T-helper 2 cell treated with Interferon-gamma antibody and Interleukin-4, amounts not matched to agents 5 μg/mL and 100 μg/mL, for 36 hours (primary cell): Measurements from ENCODE around the gene NOX4.
"Not testable (repeated sequence)": the region's sequence is repeated elsewhere in the genome, so short reads cannot be mapped to it uniquely, and the experiment has no call there.

ENCODE experiments used
- DNase-seq: peaks from one replicate; pipeline ENCODE4 v3.0.0; 2021; ENCODE audit warnings: low spot score
- H3K27ac Mint-ChIP-seq: one replicate; pipeline ENCODE4 v1.8.0; 2021; ENCODE audit warnings: mild to moderate bottlenecking, mixed read lengths
- H3K27me3 Mint-ChIP-seq: one replicate; pipeline ENCODE4 v1.8.0; 2021; ENCODE audit warnings: low read depth, mixed read lengths
- H3K36me3 Mint-ChIP-seq: one replicate; pipeline ENCODE4 v1.8.0; 2021; ENCODE audit warnings: low read depth, mixed read lengths
- H3K4me1 Mint-ChIP-seq: one replicate; pipeline ENCODE4 v1.8.0; 2021; ENCODE audit warnings: low read depth, mixed read lengths
- H3K4me3 Mint-ChIP-seq: one replicate; pipeline ENCODE4 v1.8.0; 2022; ENCODE audit warnings: mild to moderate bottlenecking, moderate library complexity, mixed read lengths
- H3K9me3 Mint-ChIP-seq: one replicate; pipeline ENCODE4 v1.8.0; 2021; ENCODE audit warnings: mixed read lengths

NOX4 gene

DNA sequence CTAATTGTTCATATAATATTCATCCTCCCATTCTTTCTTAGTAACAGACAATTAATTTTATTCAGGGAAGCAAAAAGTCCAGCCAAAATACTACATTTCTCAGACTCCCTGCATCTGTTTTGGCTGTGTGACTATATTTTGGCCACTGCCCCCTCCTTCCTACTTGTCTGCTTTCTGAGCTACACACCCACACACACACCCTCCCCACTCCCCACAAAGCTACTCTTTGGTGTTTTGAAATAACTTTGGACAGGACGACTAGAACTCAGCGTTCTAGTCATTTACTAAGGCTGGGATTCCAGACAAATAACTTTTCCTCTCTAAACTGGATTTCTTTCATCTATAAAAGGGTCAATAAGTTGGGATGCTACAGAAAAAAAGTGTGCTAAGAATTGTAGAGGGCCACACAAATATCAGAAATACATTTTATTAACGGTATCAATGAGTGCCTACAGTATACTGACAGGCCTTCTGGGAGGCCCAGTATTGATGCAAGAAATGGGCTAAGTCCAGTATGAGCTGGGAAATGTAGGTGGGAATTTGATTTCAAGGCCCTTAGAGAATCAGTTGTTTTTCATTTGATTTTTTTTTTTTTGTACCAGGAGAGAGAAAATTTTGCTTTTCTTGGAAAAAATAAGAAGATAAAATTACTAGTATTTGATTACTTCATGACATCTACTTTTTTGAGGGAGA lies 148.1 kb downstream of the NOX4 start:
- H3K27ac Mint-ChIP-seq, H3K4me3 Mint-ChIP-seq, H3K36me3 Mint-ChIP-seq, DNase-seq, H3K4me1 Mint-ChIP-seq, H3K9me3 Mint-ChIP-seq, H3K27me3 Mint-ChIP-seq: not testable (repeated sequence)

DNA sequence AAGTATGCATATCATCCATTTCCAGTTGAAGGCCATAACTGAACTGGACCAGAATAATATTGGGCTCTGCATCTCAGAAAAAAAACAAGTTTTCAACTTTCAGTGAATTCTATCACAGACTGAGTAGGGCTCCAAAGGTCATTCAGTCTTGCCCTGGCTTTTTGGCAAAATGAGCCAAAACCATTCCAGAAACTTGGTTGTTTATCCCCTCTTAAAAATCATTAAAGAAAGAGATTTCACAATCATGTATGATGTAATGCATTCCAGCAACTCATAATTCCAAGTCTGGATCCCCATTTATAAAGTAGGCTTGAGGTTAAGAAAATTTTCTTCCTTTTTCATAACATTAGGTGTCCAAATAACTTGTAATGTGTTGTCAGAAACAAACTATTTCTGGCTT lies 150.7 kb downstream of the NOX4 start:
- not testable (repeated sequence) for H3K36me3 Mint-ChIP-seq, H3K9me3 Mint-ChIP-seq, H3K27me3 Mint-ChIP-seq, H3K27ac Mint-ChIP-seq, H3K4me3 Mint-ChIP-seq, DNase-seq, H3K4me1 Mint-ChIP-seq

DNA sequence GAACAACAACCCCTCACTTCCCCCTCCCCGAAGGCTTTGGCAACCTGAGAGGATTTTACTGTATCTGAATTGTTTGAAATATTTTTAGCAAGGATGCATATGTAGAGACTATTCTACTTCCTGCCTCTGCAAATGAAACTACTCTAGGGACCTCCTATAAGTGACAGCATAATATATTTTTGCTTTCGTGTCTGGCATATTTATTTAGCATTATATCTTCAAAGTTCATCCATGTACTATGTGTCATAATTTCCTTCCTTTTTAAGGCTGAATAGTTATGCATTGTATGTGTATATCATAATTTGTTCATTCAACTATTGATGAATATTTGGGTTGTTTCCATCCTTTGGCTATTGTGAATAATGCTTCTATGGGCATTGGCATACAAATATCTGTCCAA lies 153.1 kb downstream of the NOX4 start:
- H3K4me3 Mint-ChIP-seq, H3K36me3 Mint-ChIP-seq, H3K27ac Mint-ChIP-seq, H3K27me3 Mint-ChIP-seq, H3K9me3 Mint-ChIP-seq, DNase-seq, H3K4me1 Mint-ChIP-seq: not testable (repeated sequence)

DNA sequence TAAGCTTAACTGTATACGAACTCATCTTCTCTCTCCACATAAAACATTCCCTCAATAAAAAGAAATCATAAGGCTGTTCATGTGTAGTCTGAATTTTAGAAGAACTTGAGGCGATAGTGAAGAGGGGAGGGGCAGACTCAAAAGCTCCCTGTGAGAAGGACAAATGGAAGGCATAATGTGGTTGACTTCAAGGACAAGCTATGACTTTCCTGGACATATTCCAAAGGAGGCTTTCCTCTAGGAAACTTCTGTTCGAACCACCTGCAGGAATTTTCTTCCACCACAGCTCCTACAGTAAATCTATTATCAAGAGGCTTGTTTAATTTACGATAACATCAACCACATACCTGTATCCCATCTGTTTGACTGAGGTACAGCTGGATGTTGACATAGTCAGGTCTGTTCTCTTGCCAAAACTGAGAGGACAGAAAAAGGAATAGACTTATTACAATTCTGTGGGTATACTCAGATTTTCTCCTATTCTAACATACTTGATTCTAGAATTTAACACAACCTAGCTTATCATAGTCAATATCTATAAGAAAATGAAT lies 154.0 kb downstream of the NOX4 start:
- not testable (repeated sequence) for H3K27ac Mint-ChIP-seq, H3K4me1 Mint-ChIP-seq, DNase-seq, H3K36me3 Mint-ChIP-seq, H3K4me3 Mint-ChIP-seq, H3K9me3 Mint-ChIP-seq, H3K27me3 Mint-ChIP-seq

DNA sequence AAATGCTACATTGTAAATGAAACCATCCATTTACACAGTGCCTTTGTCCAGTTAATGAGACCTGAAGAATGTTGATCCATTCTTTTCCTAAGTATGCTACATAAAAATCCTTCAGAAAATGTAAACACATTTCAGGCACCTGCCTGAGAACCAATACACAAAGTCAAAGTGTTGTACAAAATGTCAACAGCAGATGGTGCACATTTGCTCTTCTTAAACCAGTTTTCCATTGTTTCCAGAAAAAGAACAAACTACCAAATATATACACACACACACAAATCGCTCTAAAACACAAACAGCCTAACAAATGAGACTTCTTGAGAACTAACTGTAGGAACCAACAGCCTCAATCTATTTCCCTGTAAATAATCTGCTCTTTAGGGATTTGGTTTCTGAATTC lies 157.5 kb downstream of the NOX4 start:
- not testable (repeated sequence) for H3K4me1 Mint-ChIP-seq, H3K36me3 Mint-ChIP-seq, H3K27ac Mint-ChIP-seq, H3K9me3 Mint-ChIP-seq, H3K4me3 Mint-ChIP-seq, DNase-seq, H3K27me3 Mint-ChIP-seq

DNA sequence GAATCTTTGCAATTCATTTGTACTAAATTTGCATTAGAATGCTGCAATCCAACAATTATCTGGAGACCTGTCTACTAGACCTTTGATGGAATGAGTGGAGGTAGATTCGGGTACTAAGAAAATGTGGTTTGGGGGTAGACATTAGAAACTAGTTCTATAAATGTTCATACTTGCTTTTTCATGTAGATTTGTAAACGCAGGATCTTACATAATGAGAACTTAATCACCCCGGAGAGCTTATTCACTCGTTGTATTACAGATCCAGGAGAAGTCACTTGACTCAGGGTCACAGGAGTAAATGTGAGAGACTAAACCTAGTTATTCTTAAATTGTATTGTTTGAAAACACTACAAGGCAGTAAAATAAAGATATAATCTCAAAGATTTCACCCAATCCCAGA lies 159.2 kb downstream of the NOX4 start:
- H3K36me3 Mint-ChIP-seq, H3K4me3 Mint-ChIP-seq, H3K27ac Mint-ChIP-seq, H3K4me1 Mint-ChIP-seq, H3K9me3 Mint-ChIP-seq, DNase-seq, H3K27me3 Mint-ChIP-seq: not testable (repeated sequence)

DNA sequence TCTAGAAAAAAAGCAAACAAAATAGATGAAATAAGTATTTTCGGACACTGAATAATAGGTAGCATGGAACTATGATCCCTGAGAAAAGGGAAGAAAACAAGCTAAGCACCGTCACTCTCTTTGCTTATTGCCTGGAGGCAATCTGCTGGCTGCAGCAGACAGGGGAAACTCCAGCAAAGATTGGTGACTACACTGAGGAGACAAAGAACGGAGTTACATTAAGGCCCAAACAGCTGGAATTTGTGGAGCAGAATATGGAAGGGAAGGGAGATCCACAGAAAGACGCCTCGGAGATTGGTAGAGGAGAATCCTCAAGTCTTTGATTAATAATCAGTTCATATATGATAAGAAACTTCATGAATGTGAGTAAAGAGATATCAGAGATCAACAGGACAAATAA lies 163.3 kb downstream of the NOX4 start:
- no peak overlapping the region for H3K27ac Mint-ChIP-seq
- no peaks in the 10 kb centered on the region for H3K36me3 Mint-ChIP-seq
- no peak for DNase-seq
- no peaks in the 10 kb centered on the region for H3K9me3 Mint-ChIP-seq
- no peak overlapping the region for H3K4me3 Mint-ChIP-seq
- H3K27me3 Mint-ChIP-seq, result no peaks in the 10 kb centered on the region
- H3K4me1 Mint-ChIP-seq, result no peaks in the 10 kb centered on the region

DNA sequence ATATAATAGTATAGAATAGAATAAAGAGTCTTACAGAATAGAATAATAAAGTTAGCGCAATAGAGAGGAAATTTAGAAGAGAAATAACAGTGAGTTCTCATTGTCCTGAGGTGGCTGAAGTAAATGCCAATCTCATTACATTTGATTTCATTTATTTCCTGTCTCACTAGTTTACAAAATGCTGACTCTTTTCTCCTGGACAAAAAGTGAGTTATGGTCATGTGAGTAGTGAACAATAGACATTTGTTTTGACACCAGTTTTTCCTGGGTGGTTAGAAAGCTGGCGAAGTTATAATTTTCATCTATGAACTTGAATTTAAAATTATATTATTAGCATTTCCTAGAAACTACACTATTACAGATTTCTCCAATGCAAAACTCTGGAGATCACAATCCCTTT lies 169.8 kb downstream of the NOX4 start:
- Mint-ChIP-seq H3K4me1 (no peaks in the 10 kb centered on the region), H3K27ac (no peak overlapping the region), H3K27me3 (no peaks in the 10 kb centered on the region), H3K9me3 (no peaks in the 10 kb centered on the region), H3K4me3 (no peak overlapping the region), H3K36me3 (no peaks in the 10 kb centered on the region)
- DNase-seq, result no peak

DNA sequence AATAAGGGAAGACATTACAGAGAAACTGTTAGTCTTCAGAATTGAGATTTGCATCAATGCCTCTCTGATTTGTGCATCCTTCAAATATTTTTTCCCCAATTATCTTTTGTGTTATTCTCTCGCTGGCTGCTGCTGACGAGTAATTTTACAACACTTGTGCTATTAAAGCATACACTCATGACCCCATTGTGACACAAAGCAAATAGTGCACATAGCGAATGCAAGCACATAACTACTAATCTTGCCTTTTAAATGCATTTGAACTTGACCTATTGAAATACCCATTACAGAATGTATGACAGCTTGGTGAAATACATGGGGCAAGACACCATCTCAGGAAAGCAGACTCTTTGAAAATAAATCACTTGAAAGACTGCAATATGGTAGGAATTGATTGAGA lies 180.6 kb downstream of the NOX4 start:
- not testable (repeated sequence) for H3K4me1 Mint-ChIP-seq, H3K4me3 Mint-ChIP-seq, H3K27ac Mint-ChIP-seq, H3K27me3 Mint-ChIP-seq, H3K9me3 Mint-ChIP-seq, DNase-seq, H3K36me3 Mint-ChIP-seq

DNA sequence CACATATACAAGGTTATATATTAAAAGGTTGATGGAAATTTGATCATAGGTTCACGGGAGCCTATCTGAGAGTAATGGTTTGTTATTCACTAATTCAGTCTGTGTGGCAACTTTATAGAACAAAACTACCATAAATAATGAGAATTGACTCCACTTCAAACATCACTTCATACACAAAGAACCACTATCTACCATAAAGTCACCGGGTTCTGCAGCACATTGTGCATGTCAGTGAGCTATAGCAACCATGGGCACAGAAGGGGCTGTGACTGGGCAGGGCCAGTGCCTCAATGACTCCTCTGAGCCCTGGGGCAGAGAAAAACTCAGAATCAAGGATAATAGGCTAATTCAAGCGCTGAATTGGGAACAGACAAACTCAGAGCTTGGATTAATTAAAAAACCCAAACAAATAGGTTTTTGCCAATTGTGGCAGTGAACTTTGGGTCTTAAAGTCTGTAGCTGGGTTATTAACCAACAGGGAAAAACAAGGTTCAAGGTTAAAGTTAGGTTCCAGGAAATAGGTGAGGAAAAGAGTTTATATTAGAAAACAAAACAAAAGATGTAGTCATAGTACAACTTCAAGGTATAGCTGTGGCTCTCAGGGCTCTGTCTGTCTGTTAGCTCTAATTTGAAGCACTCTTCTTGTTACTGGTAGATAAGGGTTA lies 181.7 kb downstream of the NOX4 start:
- H3K4me1 Mint-ChIP-seq, H3K27ac Mint-ChIP-seq, H3K36me3 Mint-ChIP-seq, H3K9me3 Mint-ChIP-seq, H3K4me3 Mint-ChIP-seq, H3K27me3 Mint-ChIP-seq, DNase-seq: not testable (repeated sequence)

DNA sequence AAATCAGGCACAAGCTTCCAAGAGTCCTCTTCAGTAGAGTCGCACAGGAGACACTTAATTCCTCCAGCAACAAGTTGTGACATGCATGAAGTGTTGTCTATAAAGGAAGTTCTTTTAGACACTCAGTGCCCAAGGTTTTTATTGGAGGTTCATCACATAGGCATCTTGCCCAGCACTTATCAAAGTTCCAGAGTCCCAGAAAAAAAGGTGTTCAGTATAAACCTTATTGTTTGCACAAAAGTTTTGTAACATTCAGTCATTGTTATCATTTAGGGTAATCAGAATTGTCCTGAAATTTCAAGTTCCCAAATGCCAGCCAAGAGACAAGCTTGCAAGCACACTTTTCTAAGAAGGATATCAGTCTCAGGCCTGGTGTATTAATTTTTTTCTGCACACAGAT lies 182.9 kb downstream of the NOX4 start:
- not testable (repeated sequence) for H3K9me3 Mint-ChIP-seq, H3K4me1 Mint-ChIP-seq, DNase-seq, H3K27ac Mint-ChIP-seq, H3K4me3 Mint-ChIP-seq, H3K27me3 Mint-ChIP-seq, H3K36me3 Mint-ChIP-seq

DNA sequence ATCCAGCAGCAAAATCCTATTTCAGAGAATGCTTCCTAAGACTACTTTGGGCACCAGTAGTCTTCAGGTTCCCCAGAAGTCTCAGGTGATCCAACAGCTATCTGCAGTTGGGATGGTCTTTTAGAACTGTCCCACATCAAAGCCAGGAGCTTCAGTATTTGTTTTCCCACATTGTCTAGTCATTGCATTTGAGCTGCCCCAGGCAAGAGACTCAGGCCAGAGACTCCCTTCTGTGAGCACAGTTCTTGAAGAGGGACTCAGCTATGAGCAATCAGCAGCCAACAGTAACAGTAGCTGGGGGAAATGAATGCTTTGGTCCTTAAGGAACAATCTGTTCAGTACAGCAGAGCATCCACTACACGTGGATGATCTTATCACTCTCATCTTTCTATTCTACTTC lies 188.1 kb downstream of the NOX4 start:
- not testable (repeated sequence) for H3K27me3 Mint-ChIP-seq, H3K4me1 Mint-ChIP-seq, H3K4me3 Mint-ChIP-seq, H3K27ac Mint-ChIP-seq, H3K9me3 Mint-ChIP-seq, H3K36me3 Mint-ChIP-seq, DNase-seq

DNA sequence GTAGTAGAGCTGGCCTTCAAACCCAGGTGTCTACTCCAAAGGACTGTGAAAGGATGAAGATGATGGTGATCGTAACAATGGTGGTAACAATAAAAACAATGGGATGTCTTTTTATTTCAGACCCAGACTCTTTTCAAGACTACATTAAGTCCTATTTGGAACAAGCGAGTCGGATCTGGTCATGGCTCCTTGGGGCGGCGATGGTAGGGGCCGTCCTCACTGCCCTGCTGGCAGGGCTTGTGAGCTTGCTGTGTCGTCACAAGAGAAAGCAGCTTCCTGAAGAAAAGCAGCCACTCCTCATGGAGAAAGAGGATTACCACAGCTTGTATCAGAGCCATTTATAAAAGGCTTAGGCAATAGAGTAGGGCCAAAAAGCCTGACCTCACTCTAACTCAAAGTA lies 196.2 kb downstream of the NOX4 start:
- H3K27me3 Mint-ChIP-seq, DNase-seq, H3K36me3 Mint-ChIP-seq, H3K9me3 Mint-ChIP-seq, H3K4me1 Mint-ChIP-seq, H3K27ac Mint-ChIP-seq, H3K4me3 Mint-ChIP-seq: not testable (repeated sequence)

DNA sequence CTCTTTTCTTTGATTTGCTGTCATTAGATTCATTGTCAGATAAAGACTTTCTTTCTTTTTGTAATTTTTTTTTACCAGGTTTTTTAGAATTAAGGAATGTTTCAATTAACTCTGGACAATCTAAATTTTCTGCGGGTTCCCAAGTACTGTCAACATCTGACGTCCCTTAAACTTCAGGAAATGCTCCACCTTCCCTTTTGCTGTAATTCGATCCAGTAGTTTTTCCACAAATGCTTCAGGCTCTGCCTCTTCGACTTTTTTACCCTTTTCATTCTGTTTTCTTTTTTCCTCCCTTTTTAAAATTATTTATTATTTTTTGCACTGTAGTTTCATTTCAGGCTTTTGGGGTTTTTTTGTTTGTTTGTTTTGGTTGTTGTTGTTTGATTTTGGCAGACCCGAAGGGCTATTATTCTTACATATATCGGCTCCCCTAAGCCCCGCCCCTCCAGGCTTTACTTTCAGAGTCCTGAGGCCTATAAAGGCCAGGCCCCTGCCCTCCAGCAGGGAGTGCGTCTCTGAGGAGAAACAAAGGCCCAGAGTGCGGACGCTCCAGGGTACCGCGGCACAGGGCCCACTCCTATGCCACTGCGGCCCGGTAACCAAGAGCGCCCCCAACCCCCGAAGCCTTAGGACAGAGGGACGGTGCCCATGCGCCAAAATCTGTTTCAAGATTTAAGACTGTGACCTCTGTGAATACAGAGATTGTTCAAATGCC lies 197.1 kb downstream of the NOX4 start:
- DNase-seq, result no peak
- H3K27ac Mint-ChIP-seq, result no peak overlapping the region
- no peaks in the 10 kb centered on the region for H3K36me3 Mint-ChIP-seq
- no peaks in the 10 kb centered on the region for H3K4me1 Mint-ChIP-seq
- H3K27me3 Mint-ChIP-seq, result no peaks in the 10 kb centered on the region
- no peak overlapping the region for H3K4me3 Mint-ChIP-seq
- H3K9me3 Mint-ChIP-seq, result no peaks in the 10 kb centered on the region
